Measurements from ENCODE around the gene NMNAT2.

Gene NMNAT2

DNA sequence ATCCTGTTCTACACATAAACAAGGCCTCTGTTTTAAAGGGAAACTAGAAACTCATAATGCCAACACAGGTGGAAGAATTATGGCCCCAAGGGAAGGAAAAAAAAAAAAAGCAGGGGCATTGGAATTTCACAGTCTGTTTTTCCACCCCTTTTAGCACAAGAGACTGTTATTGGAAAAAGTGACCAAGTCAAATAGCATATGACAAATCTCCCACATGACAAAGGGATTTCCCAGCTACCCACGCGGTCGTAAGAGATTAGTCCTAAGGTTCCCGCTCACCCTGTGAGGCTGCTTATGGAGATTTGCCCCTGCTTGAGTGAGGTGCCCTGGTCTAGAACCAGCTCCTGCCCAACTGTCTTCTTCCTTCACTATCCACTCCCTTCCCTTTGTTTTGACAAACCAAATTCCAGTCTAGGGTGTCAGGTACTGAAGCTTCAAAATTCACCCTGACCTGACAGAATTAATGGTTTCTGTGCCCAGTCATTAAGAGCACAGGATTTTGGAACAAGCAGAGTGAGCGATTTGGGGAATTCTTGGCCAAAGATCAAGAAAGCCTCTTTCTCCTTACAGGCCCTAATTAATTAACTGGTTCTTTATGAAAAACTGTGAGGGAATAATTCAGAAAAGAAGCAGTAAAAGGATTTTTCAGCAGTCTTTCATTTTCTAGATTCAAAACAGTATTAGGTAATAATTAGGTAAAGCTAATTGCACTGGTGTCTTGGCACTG, 107.3 kb downstream of the NMNAT2 start:
- no peak for DNase-seq

DNA sequence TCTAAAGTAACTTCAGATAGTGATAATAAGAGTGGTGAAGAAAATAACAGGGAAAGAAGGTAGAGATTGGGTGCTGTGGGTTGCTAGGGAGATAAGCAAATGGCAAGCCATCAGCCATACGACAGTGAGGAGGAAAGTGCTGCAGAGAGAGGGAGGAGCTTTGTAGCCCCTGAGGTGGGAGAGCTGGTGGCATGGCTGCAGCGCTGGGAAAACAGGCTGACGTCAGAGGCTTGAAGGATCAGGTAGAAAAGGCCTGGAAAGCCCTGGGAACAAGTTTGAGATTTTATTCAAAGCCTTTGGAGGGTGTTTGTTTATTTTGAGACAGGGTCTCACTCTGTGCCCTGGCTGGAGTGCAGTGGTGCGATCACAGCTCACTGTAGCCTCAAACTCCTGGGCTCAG, 109.5 kb downstream of the NMNAT2 start:
- no peak for DNase-seq

DNA sequence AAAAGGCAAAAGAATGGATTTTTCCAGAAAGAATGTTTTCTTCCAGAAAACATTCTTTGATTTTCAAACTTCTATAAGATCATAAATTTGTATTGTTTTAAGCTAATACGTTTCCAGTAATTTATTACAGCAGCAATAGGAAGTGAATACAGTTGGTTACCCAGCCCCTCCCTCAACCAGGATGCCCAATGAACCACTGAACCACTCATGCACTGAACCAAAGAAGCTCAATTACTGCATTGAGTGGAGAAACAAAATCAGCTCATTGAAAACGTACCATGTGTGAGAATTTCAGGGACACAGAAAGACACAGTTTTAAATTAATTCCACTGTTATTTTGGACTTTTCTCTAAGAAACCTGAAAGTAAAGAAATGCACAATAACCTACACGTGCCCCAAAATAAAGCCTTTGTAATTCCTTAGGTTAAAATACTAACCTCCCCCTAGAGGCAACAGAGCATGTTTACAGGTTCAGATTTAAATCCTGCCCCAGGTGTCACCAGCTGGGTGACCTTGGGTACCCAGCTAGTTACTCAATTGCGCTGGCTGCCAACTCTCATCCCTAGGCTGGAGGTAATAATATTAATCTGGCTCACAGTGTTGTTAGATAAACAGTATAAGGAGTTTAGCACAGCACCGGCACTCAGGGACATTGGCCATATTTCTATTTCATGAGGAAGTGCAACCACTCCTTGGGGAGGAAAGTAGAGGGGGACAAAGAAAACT, 111.7 kb downstream of the NMNAT2 start:
- peak in 1 of 3 experiments; percentile 80 for DNase-seq

DNA sequence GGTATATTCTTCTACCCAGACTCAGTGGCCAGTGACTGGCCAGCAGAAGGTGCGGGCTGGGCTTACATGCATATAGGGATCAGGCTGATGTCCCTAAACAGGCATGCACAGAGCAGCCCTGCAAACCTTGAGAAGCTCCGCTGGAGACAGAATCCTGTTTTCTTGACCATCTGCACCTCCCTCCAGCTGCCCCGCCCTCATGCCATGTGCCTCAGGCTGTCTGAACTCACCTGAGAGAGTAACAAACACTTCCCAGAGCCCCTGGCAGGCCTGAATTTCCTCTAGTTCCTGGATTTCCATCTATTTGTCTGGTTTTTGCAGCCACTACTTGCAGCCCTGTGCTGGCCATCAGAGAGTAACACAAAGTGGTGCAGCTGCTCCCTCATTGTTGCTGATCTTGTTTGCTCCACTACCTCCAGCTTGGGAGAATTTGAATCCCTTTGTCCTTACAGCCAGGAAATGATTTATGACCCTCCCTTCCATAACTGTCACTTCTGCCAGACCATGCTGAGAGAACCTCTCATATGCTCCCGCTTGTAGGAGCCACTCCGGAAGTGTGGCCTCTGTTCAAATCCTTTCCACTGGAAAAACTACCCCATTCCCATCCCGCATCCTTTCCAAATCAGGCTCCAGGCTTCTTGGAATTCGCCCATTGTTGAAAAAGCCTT, 113.6 kb downstream of the NMNAT2 start:
- peak; percentile 95 to 98 (median 98) for DNase-seq

DNA sequence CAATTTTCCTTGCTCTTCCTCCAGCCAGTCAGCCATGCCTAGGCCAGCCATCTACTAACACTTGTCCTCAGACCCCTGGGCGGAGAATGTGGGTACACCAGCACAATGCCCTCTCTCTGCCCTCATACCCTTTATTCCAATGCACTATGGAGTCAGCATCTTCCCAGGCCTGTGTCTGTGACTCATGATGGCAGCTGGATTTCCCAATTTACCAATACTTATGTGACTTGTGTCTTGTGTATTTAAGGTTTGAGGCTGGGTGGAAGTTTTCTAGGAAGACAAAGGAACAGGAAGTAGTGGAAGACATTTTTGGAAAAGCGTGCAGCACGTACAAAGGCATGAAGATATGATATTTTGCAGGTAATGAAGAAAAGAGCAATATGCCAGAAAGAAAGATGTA, 114.3 kb downstream of the NMNAT2 start:
- DNase-seq = no peak

DNA sequence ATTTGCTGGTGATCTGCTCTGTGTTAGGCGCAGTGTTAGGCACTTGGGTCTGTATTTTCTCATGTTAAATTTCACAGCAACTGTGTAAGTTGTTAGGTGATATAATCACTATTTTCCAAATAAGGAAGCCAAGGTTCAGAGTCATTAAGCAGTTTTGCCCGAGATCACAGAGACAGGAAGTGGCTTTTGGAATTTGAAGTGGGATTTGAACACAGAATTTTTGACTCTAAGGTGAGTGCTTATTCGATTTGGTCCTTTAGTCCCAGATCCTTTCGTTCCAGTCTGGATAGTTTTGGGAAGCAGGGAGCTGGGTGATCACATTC, 114.9 kb downstream of the NMNAT2 start:
- peak in 1 of 3 experiments; percentile 39 for DNase-seq

DNA sequence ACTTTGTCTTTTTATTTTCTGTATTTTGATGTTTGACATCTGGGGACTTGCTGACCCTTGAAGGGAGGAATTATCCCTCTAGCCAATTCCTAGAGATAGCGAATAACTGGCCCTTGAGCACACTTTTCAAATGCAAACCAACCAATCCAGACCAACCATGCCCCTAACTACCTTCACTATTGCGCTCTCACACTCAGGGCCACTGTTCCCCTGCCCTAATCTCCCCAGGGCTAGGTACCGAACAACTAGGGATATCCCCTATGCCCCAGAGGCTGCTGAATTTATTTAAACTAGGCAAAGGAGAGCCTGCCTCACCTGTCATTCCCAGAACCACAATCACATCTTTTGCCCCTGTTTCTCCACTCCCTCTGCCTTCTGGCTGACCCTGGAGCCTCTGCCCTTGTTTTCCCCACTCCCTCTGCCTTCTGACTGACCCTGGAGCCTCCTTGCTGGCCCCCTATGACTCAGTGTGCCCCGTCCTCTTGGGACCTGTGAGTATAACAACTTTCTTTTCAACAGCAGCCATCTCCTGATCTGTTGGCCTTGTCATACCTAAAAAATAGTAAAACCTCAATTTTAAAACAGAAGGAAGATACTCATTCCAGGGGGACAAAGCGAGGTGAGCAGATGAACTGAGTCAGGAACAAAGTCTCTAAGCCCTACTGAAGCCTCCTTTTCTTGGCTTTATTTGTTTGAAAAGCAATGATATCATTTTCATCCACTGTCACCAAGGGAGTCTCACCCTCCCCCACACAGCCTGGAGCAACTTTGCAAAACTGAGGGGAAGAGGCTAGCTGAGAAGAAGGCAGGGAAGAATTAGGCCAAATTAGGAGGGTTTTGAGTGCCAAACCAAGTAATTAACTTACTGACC, 115.5 kb downstream of the NMNAT2 start:
- DNase-seq = peak in 1 of 3 experiments; percentile 39

DNA sequence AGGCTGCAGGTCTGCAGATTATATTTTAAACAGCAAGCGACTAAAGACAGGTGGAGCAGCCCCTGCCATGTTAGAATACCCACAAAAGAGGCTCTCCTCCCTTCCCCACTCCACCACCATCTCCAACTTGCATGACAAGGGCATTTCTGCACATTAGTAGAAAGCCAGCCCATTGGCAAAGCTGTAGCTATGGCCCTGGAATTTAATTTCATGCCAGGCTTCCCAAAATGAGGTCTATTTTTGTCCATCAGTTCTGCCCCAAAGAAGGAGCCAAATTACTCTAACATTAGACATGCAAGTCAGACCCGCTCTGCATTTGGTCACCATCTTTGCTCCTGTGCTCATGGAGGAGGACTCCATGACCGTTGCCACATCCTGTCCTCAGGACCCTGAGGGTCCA, 116.9 kb downstream of the NMNAT2 start:
- peak in 1 of 3 experiments; percentile 35 for DNase-seq

DNA sequence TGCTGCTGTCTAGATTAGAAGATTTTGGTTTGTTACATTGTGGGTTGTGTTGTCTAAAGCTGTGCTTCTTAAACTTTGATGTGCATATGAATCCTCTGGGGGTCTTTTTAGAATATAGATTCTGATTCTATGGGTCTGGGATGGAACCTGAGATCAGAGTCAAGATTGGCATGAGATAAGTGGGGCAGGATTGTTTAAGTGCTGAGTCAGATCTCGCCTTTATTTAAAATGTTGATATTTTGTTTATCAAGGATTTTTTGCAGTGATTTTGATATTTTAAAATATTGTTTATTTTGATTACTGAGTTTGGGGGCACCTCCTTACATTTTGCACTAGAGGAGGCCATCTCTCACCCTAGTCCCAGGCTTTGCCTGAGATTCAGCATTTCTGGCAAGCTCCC, 117.4 kb downstream of the NMNAT2 start:
- DNase-seq = no peak

DNA sequence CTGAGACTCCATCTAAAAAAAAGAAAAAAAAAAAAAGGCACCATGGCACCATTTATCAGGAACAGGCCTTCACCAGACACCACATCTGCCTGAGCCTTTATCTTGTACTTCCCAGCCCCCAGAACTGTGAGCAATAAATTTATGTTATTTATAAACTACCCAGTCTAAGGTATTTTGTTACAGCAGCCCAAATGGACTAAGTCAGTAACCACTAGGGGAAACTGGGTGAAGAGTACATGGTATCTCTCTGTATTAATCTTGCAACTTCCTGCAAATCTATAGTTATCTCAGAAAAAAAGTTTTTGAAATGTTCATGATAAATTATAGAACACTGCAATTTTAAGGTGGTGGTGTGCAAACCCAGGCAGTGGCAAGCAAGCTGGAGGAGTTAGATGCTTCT, 117.8 kb downstream of the NMNAT2 start:
- DNase-seq = no peak

DNA sequence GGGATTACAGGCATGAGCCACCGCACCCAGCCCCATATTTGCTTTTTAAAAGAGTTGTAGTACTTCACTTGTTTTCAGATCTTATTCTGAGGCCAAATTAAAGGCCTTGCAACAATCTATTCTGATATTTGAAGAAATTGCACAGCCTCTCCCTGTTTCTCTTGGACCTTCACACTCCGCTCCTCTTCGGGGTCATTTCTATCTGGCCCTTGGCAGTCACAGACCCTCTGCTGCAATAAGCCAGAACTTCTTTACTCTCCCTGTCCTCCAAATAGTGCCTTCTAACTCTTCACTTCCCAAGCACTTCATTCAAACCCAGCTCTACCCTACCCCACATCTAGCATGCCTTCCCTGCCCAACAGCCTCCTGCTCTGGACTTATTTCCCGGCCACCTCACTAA, 121.4 kb downstream of the NMNAT2 start:
- no peak for DNase-seq

DNA sequence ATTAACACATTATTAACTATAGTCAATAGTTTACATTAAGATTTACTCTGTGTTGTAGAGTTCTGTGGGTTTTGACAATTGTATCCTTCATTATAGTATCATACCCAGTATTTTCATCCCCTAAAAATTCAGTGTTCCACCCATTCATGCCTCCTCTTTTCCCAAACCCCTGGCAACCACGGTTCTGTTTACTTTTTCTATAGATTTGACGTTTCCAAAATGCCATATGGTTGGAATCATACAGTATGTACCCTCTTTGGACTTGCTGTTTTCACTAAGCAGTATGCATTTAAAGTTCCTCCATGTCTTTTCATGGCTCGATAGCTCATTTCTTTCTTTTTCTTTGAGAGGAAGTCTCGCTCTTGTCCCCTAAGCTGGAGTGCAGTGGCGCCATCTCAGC, 122.7 kb downstream of the NMNAT2 start:
- DNase-seq = no peak

DNA sequence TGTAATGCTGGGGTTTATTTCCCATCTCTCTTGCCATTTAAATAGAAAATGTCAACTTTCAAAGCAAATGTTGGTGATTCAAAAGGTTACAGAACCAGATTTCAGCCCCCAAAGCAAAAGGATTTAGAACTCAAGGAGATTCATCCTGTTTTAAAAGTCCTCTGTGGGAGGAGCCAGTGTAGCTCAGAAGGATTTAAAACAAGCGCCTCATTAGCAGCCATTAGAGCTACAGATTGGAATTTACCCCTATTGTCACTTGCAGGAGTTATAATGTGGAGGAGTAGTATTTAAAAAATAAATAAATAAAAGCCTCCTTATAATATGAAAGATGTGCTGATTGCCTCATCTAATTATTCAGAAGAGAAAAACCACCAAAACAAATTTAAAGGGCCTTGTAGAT, 124.3 kb downstream of the NMNAT2 start:
- DNase-seq = no peak

DNA sequence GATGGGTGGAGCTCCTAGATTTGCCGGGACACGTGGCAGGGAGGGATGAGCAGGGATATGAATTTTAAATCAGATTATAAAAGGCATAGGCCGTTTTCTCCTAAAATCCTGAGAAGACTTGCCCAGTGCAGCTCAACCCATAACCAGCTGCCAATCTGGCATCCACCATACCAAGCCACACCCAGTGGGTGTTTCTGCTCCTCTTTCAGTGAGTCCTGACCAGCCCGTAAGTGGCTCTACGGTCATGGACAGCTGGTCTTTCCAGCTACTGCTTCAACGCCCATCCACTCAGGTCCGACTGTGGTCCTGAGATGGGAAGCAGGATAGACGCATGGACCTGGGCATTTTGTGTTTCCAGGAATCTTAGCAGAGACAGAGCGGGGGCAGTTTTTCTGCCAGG, 124.9 kb downstream of the NMNAT2 start:
- no peak for DNase-seq

DNA sequence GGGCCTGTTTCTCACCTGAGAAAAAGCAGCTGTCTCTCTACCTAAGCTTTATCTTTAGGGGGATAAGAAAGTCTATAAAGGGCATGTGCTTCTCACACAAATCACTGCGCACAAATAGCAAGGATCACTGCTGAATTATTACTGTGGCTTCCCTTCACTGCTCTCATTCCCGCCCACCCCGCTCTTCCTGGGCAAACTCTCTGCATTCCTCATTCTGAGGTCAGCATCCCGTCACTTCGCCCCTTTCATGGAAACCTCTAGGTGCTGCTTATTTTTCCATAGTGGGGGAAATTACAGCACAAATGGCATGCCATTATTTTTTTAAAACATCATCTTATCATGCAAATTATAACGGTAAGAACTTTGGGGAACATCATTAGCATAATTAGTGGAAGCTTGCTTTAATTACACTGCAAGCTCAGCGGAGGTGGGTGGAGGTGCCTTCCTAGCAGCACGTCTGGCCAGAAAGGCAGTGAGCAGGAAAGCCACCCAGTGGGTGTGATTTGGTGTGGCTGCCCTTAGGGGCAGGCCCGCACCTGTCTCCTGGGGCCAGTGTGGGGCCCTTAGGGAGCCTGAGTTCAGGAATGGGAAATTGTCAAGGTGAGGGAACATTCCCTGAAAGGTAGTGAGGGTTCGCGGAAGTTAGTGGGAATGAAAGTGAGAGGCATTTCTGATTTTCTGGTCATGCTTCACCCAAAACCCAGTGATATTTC, 126.2 kb downstream of the NMNAT2 start:
- peak in 1 of 3 experiments; percentile 14 for DNase-seq

DNA sequence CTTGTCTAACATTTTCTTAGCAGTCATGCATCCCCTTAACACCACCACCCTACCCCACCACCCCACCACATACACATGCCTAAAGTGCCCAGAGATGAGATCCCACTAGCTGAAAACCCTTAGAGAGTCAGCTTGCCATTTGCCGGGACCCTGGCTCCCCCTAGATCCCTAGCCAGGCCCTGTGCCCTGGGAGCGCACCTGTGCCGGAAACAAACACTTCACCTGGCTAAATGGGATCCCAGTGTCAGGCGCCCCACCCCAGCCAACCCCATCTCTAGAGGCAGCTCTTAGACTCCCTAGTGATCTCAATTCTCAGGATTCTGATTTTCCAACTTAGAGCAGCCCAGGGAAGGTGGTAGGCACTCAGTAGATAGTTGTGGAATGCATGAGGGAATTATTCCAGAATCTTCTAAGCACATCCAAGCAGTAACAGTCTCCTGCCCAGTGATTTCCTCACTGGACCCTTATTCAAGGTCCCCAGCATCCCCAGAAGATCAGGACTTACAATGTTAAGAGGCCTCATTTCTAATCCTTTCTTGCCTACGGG, 126.9 kb downstream of the NMNAT2 start:
- DNase-seq = no peak

DNA sequence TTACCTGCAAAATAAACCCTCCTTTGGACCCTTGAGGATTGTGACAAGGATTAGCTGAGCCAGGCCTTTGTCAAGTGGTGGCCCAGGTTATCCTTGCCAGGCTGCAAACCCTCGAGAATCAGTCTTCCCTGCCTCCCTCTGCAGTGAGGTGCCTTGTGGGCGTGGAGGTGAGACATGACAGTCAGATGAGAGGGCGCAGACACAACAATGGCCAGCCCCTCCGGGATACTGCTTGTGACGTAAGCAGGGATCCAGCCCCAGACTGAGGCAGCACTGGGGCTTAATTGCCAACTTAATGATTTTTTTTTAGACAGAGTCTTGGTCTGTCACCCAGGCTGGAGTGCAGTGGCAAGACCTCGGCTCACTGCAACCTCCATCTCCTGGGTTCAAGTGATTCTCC, 127.6 kb downstream of the NMNAT2 start:
- no peak for DNase-seq

DNA sequence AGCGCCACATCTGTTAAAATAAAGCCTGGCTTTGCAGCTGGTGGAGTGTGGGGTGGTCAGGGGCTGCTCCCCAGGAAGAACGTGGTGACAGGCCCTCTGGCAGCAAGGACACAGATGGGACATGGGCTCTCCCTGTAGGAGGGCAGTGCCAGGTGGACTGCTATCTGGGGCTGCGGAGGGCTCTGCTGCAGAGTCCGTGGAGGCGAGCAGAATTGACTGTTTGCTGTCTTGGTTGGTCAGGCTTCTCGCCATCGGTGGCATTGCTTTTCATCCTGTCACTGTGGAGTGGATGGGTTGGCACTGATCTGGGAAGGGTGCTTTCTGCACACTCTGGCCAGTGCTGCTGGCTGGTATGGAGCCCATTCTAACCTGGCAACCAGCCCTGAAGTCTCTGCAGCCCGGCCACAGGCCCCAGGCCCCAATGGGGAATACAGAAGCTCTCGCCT, 129.1 kb downstream of the NMNAT2 start:
- no peak for DNase-seq

DNA sequence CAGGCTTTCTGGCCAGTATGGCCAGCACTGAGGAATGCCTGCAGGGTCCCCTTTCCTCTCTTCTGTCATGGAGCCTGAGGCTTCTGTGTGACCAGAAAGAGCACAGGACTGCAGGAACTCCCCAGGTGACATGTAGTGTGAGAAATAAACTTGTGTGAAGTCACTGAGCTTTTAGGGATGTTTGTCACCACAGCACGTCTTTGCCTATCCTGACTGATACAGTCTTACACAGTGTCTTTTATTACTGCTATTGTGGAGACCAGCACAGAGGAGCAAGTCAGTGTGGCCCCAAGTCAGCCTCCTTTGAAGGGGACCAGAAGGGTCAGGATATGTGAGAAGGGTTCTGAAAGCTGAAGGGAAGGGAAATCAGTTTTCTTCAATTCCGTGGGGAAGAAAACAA, 129.6 kb downstream of the NMNAT2 start:
- DNase-seq = no peak

DNA sequence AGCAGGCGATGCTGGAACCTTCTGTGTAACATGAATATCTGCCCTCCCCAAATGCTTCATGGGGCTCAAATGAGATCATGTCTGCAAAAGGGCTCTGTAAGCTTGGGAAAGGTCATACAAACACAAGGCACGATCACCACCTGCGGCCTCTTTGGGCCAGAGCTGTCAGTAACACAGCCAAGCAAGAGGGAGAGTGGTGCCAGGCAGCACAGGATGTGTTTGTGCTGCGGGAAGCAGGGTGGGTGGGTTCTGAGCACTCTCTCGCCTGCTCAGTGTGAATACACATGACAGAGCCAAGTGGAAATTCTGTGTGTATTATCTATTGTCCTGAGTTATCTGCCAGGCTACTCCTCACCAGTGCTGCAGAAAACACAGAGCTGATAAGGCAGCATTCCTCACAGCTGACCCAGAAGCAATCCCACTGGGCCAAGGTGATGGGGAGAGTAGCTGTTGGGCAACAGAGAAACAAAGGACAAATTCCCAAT, 130.9 kb downstream of the NMNAT2 start:
- DNase-seq = no peak

DNA sequence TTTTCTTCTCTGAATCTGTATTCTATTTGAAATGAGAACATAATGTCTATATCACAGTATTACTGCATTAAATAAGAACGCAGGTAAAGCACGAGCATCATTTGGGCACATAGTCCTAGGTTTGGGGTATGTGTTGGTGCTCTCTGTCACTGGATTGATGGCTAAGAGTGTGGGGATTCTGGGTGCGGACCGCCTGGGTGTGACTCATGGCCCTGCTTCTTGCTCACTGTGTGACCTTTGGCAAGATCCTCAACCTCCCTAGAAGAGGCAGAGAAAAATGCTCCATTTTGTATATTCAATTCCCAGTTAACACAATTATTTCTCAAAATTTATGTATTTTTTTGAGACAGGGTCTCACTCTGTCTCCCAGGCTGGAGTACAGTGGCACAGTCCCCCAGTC, 132.4 kb downstream of the NMNAT2 start:
- DNase-seq = no peak

DNA sequence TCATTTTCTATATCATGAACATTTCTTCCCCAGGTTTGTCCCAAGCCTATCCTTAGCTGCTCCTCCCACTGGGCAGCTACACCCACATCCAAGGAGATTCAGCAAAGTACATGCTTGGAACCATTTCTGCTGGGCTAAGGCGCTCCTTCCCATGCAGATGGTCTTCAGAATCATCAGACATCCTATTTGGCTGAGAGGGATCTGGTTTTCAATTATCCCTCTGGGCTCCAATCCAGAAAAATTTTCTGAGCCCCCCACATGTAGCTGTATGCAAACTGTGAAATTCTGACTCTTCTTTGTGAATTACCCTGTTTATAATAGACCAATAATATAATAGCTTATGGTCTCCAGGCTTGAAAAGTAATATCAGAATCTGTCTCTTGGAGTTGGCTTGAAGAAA, 132.9 kb downstream of the NMNAT2 start:
- no peak for DNase-seq

Data from NCI-H1417 (cell line).